Ovary (tissue), 3 donors: ENCODE results near the gene EVI5.

Experiments
- CTCF ChIP-seq, 3 donors: fragments of 450-650 bp in 2 of 3; fragments of 200-600 bp in 1 of 3; IDR thresholded peaks; one replicate each; pipeline versions ENCODE4 v1.5.1 to v1.8.0; 2016 to 2022; ENCODE audit warnings: antibody characterized with exemption in 3 of 3, mild to moderate bottlenecking in 1 of 3
- EP300 ChIP-seq: sonication (generic); formaldehyde crosslinking; IDR thresholded peaks from one replicate; pipeline ENCODE4 v1.6.1; 2017; ENCODE audit warnings: antibody characterized with exemption
- POLR2A ChIP-seq: fragments of 450-650 bp; IDR thresholded peaks from one replicate; pipeline ENCODE4 v1.6.1; 2017; ENCODE audit warnings: antibody characterized with exemption, mild to moderate bottlenecking, moderate library complexity
- donor health status: DM: no; HTN: no; CAD: no.

GRCh38 chr1:92484472-92485380 is 300.2 kb downstream of the EVI5 start:
- TF ChIP-seq POLR2A (no peak), CTCF (IDR thresholded peaks at IDR 0.05) (no peak), EP300 (no peak)
